ENCODE data around the gene SH3GL1.

Gene SH3GL1

GRCh38 chr19:4399812-4400134, 574 bp downstream of the SH3GL1 start:
- no peak for DNase-seq
- peaks cover 31% of the 10 kb centered on the region for H3K4me1 ChIP-seq (ENCODE audit: control insufficient read depth, insufficient read depth, low read length, poor library complexity, severe bottlenecking)

GRCh38 chr19:4396949-4397783, 3.2 kb downstream of the SH3GL1 start:
- Histone ChIP-seq H3K36me3 (ENCODE audit: control insufficient read depth, insufficient read depth, low read length) (peaks cover 11% of the 10 kb centered on the region), H3K27ac (ENCODE audit: insufficient read depth, low read length, poor library complexity, severe bottlenecking) (no peak overlapping the region), H3K4me1 (ENCODE audit: control insufficient read depth, insufficient read depth, low read length, poor library complexity, severe bottlenecking) (peaks cover 26% of the 10 kb centered on the region), H3K27me3 (replicated peaks; ENCODE audit: control insufficient read depth, insufficient read depth, low read length, poor library complexity, severe bottlenecking) (no peaks in the 10 kb centered on the region), H3K9me3 (ENCODE audit: control insufficient read depth, low read length) (no peaks in the 10 kb centered on the region), H3K4me3 (ENCODE audit: insufficient read depth, low read depth, low read length, poor library complexity, severe bottlenecking) (no peak overlapping the region)
- DNase-seq: no peak

More at GRCh38 chr19:4399812-4400134, 574 bp downstream of the SH3GL1 start:
- Histone ChIP-seq H3K36me3 (ENCODE audit: control insufficient read depth, insufficient read depth, low read length) (peaks cover 11% of the 10 kb centered on the region), H3K27me3 (replicated peaks; ENCODE audit: control insufficient read depth, insufficient read depth, low read length, poor library complexity, severe bottlenecking) (no peaks in the 10 kb centered on the region), H3K27ac (ENCODE audit: insufficient read depth, low read length, poor library complexity, severe bottlenecking) (peak overlapping the region; percentile 91), H3K9me3 (ENCODE audit: control insufficient read depth, low read length) (no peaks in the 10 kb centered on the region), H3K4me3 (ENCODE audit: insufficient read depth, low read depth, low read length, poor library complexity, severe bottlenecking) (peak overlapping the region; percentile 94)

DNA sequence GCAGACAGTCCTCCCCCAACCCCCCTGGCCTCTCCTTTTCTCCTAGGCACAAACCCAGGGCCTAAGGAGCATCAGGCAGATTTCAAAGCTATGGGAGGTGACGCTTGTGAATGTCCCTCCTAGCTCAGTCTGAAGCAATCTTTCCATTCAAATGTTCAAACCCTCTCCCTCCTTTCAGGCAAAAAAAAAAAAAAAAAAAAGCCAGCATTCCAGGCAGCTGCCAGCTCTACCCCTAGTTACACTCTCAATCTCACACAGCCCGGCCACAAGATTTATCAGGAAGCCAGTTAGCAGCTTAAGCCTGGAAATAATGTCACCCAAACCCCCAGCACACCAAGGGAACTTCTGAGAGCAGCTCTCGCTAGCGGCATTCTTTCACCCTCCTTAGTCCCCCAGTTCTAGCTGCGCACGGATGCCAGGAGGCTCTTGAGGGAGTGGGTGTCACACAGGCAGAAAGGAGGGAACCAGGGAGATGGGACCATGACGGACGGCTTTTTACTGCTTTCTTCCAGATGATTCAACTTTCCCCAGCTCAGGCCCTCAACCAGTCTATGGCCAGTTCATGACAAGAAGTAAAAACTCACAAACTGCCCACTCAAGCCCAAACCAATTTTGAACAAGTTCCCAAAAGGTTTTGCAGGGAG, 6.3 kb downstream of the SH3GL1 start:
- no peak overlapping the region for H3K27ac ChIP-seq (ENCODE audit: insufficient read depth, low read length, poor library complexity, severe bottlenecking)
- peaks cover 24% of the 10 kb centered on the region for H3K36me3 ChIP-seq (ENCODE audit: control insufficient read depth, insufficient read depth, low read length)
- no peak overlapping the region for H3K4me3 ChIP-seq (ENCODE audit: insufficient read depth, low read depth, low read length, poor library complexity, severe bottlenecking)
- H3K4me1 ChIP-seq (ENCODE audit: control insufficient read depth, insufficient read depth, low read length, poor library complexity, severe bottlenecking): peaks cover 26% of the 10 kb centered on the region
- H3K9me3 ChIP-seq (ENCODE audit: control insufficient read depth, low read length): no peaks in the 10 kb centered on the region
- H3K27me3 ChIP-seq (replicated peaks; ENCODE audit: control insufficient read depth, insufficient read depth, low read length, poor library complexity, severe bottlenecking): no peaks in the 10 kb centered on the region
- DNase-seq: no peak

DNA sequence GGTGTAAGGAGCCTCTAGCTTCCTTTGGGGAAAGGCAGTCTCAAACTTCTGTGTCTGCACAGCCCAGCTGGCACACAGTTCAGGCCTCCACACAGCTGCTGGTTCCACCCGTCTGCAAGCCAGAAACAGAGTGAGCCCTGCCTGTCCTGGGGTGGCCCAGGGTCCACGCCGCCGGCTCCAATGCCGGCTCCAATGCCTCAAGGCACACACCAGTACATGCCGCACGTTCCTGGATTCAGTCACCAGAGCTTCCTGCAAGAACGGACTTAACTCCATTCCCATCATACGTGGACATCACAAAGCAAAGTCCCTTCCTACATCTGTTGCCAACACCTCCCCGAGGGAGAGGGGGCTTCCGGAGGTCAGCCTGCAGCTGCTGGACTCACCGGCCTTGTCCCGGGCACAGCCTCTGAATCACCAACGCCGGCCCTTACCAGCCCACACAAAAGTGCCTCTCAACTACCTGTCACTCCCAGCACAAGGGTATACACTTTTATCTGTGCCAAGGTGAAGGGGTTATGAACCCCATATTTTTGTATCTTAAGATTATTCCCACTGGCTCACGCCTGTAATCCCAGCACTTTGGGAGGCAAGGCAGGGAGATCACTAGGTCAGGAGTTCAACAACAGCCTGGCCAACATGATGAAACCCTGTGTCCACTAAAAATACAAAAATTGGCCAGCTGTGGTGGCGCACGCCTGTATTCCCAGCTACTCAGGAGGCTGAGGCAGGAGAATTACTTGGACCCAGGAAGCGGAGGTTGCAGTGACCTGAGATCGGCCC, 8.5 kb downstream of the SH3GL1 start:
- no peaks in the 10 kb centered on the region for H3K27me3 ChIP-seq (replicated peaks; ENCODE audit: control insufficient read depth, insufficient read depth, low read length, poor library complexity, severe bottlenecking)
- no peak overlapping the region for H3K4me3 ChIP-seq (ENCODE audit: insufficient read depth, low read depth, low read length, poor library complexity, severe bottlenecking)
- no peak for DNase-seq
- H3K9me3 ChIP-seq (ENCODE audit: control insufficient read depth, low read length): no peaks in the 10 kb centered on the region
- peaks cover 16% of the 10 kb centered on the region for H3K4me1 ChIP-seq (ENCODE audit: control insufficient read depth, insufficient read depth, low read length, poor library complexity, severe bottlenecking)
- H3K27ac ChIP-seq (ENCODE audit: insufficient read depth, low read length, poor library complexity, severe bottlenecking): no peak overlapping the region
- peaks cover 25% of the 10 kb centered on the region for H3K36me3 ChIP-seq (ENCODE audit: control insufficient read depth, insufficient read depth, low read length)

DNA sequence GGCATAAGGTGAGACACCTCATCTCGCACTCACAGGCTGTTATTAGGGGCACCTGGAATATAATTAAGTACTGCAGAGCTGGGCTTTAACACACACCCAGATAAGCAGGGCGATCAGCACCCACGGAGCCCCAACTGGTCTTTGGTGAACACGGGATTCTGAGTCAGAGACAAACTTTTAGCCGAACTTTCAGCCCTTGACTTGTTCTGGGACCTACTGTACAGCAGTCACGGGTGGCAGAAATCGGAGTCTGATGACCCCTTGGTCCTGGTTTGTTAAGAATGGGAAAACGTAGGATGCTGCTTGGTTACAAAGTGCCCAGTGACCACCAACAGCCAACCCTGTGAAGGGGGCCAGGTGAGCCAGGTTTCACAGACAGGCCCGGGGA, 9.0 kb downstream of the SH3GL1 start:
- H3K27me3 ChIP-seq (replicated peaks; ENCODE audit: control insufficient read depth, insufficient read depth, low read length, poor library complexity, severe bottlenecking): no peaks in the 10 kb centered on the region
- H3K27ac ChIP-seq (ENCODE audit: insufficient read depth, low read length, poor library complexity, severe bottlenecking): no peak overlapping the region
- no peaks in the 10 kb centered on the region for H3K9me3 ChIP-seq (ENCODE audit: control insufficient read depth, low read length)
- peaks cover 20% of the 10 kb centered on the region for H3K36me3 ChIP-seq (ENCODE audit: control insufficient read depth, insufficient read depth, low read length)
- H3K4me3 ChIP-seq (ENCODE audit: insufficient read depth, low read depth, low read length, poor library complexity, severe bottlenecking): no peak overlapping the region
- no peak for DNase-seq
- peaks cover 16% of the 10 kb centered on the region for H3K4me1 ChIP-seq (ENCODE audit: control insufficient read depth, insufficient read depth, low read length, poor library complexity, severe bottlenecking)

GRCh38 chr19:4390567-4391305, 9.6 kb downstream of the SH3GL1 start:
- peaks cover 16% of the 10 kb centered on the region for H3K4me1 ChIP-seq (ENCODE audit: control insufficient read depth, insufficient read depth, low read length, poor library complexity, severe bottlenecking)
- H3K4me3 ChIP-seq (ENCODE audit: insufficient read depth, low read depth, low read length, poor library complexity, severe bottlenecking): no peak overlapping the region
- peaks cover 21% of the 10 kb centered on the region for H3K36me3 ChIP-seq (ENCODE audit: control insufficient read depth, insufficient read depth, low read length)
- no peaks in the 10 kb centered on the region for H3K27me3 ChIP-seq (replicated peaks; ENCODE audit: control insufficient read depth, insufficient read depth, low read length, poor library complexity, severe bottlenecking)
- H3K27ac ChIP-seq (ENCODE audit: insufficient read depth, low read length, poor library complexity, severe bottlenecking): peak overlapping the region; percentile 28
- no peaks in the 10 kb centered on the region for H3K9me3 ChIP-seq (ENCODE audit: control insufficient read depth, low read length)
- no peak for DNase-seq

DNA sequence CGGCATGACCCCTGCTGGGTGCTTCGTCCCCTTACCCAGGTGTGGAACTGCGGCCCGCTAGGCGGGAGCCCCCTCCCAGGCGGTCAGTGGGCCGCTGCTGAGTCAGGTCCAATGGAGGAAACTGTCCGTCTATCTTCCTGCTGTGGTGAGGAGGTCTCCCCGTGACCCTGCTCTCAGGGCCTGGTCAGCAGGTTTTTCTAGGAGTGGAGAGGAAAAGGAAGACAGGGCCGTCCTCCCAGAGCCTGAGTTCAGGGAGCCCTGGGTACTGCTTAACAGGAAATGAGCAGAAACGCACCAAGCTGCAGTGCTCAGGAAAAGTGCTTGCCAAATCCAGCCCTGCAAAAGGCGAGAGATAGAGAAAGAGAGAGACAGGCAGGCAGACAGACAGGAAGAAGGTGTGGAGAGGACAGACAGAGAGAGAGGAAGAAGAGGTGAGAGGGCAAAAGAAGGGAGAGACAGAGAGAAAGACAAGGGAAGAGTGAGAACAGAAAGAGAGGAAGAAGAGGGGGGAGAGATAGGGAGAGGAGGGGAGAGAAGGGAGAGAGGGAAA, 10.3 kb downstream of the SH3GL1 start:
- peak overlapping the region; percentile 28 for H3K27ac ChIP-seq (ENCODE audit: insufficient read depth, low read length, poor library complexity, severe bottlenecking)
- no peaks in the 10 kb centered on the region for H3K9me3 ChIP-seq (ENCODE audit: control insufficient read depth, low read length)
- peaks cover 16% of the 10 kb centered on the region for H3K4me1 ChIP-seq (ENCODE audit: control insufficient read depth, insufficient read depth, low read length, poor library complexity, severe bottlenecking)
- H3K27me3 ChIP-seq (replicated peaks; ENCODE audit: control insufficient read depth, insufficient read depth, low read length, poor library complexity, severe bottlenecking): no peaks in the 10 kb centered on the region
- H3K4me3 ChIP-seq (ENCODE audit: insufficient read depth, low read depth, low read length, poor library complexity, severe bottlenecking): no peak overlapping the region
- DNase-seq: no peak
- peaks cover 21% of the 10 kb centered on the region for H3K36me3 ChIP-seq (ENCODE audit: control insufficient read depth, insufficient read depth, low read length)

GRCh38 chr19:4389511-4390016, 10.8 kb downstream of the SH3GL1 start:
- Histone ChIP-seq H3K27ac (ENCODE audit: insufficient read depth, low read length, poor library complexity, severe bottlenecking) (peak overlapping the region; percentile 28), H3K4me1 (ENCODE audit: control insufficient read depth, insufficient read depth, low read length, poor library complexity, severe bottlenecking) (peaks cover 16% of the 10 kb centered on the region), H3K27me3 (replicated peaks; ENCODE audit: control insufficient read depth, insufficient read depth, low read length, poor library complexity, severe bottlenecking) (no peaks in the 10 kb centered on the region), H3K4me3 (ENCODE audit: insufficient read depth, low read depth, low read length, poor library complexity, severe bottlenecking) (no peak overlapping the region), H3K36me3 (ENCODE audit: control insufficient read depth, insufficient read depth, low read length) (peaks cover 21% of the 10 kb centered on the region), H3K9me3 (ENCODE audit: control insufficient read depth, low read length) (no peaks in the 10 kb centered on the region)
- DNase-seq: no peak

DNA sequence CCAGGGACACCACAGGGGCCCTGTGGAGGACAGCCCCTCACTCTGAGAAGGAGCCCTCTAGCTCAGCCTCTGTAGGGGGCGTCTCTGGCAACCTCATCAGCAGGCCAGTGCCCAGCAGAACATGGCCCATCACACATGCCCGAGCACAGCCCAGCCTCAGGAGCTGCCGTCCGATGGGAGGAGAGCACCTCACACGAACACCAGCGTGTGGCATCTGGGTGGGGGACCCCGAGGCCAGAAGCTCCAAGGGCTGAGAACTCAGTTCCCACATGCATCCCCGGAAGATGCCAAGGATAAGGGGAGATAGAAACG, 11.3 kb downstream of the SH3GL1 start:
- peaks cover 22% of the 10 kb centered on the region for H3K36me3 ChIP-seq (ENCODE audit: control insufficient read depth, insufficient read depth, low read length)
- peaks cover 16% of the 10 kb centered on the region for H3K4me1 ChIP-seq (ENCODE audit: control insufficient read depth, insufficient read depth, low read length, poor library complexity, severe bottlenecking)
- H3K4me3 ChIP-seq (ENCODE audit: insufficient read depth, low read depth, low read length, poor library complexity, severe bottlenecking): no peak overlapping the region
- H3K27me3 ChIP-seq (replicated peaks; ENCODE audit: control insufficient read depth, insufficient read depth, low read length, poor library complexity, severe bottlenecking): no peaks in the 10 kb centered on the region
- H3K9me3 ChIP-seq (ENCODE audit: control insufficient read depth, low read length): no peaks in the 10 kb centered on the region
- no peak for DNase-seq
- no peak overlapping the region for H3K27ac ChIP-seq (ENCODE audit: insufficient read depth, low read length, poor library complexity, severe bottlenecking)

Data from effector memory CD4-positive, alpha-beta T cell (primary cell).